ENCODE results near the gene RASAL2. TPM values are rescaled to one million over a fixed set of nuclear protein-coding genes. Genes with fewer than 3 reads are reported as not detected.
A peak's percentile ranks its signal among the peaks of the same experiment; 100 is the strongest.

Gene RASAL2
- total and polyA plus RNA-seq, 4 donors = 21.6 to 32.6 (median 28.7) TPM

DNA sequence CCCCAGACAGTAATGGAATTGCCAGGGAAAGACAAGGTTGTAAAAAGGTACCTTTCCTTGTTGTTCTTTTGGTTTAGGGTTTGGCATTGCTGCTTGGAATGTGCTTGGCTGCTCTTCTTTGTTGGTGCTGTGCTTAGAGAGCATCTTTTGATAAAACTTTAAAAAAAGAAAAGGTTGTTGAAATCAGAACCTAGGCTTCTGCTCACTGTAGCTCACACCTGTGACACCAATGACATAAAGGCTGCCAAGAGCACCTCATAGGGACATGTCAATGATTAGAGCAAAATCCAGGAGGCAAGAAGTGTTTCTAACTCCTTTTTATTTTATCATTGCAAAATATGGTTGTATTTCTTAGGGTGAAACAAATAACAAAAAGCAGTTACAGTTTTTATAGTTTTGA, 373.9 kb downstream of the RASAL2 start:
- no peak overlapping the region for H3K27ac ChIP-seq (ENCODE audit: low read depth, low read length)
- no peaks in the 10 kb centered on the region for H3K27me3 ChIP-seq (ENCODE audit: control insufficient read depth, insufficient read depth, low read length)
- no peaks in the 10 kb centered on the region for H3K4me1 ChIP-seq (ENCODE audit: control insufficient read depth, insufficient read depth, low read length)
- H3K36me3 ChIP-seq (ENCODE audit: control insufficient read depth, insufficient read depth, low read length) = peaks cover 10% of the 10 kb centered on the region
- DNase-seq (ENCODE audit: low read depth in 4 of 6, low spot score in 6 of 6) = no peak
- H3K9me3 ChIP-seq (ENCODE audit: control insufficient read depth, insufficient read depth, low read length) = no peaks in the 10 kb centered on the region
- no peak overlapping the region for H3K4me3 ChIP-seq (ENCODE audit: low read depth, low read length)

DNA sequence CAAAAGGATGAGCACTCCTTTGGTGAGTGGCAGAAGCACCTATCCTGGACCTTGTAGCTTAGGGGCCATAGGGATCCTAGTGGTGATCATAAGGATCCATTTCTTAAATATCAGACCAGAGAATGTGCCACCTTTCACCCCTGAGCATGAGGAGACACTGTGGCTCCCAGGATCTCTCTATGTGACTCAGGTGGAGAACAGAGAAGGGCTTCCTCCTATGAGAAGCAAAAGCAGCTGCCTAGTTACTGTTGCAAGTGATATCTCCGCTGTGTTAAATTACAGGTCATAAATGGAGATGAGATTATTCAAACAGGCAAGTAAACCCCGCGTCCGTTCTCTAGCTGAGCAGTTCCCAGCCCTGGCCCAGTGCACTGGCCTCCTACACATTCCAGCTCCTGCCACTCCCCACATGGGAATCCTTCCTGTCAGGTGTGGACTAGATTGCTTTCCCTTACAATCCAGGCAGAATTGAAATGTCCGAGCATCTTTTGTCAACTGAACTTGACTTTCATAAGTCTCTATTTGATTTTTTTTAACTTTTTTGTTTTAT, 376.6 kb downstream of the RASAL2 start:
- no peaks in the 10 kb centered on the region for H3K9me3 ChIP-seq (ENCODE audit: control insufficient read depth, insufficient read depth, low read length)
- no peak for DNase-seq (ENCODE audit: low read depth in 4 of 6, low spot score in 6 of 6)
- H3K4me3 ChIP-seq (ENCODE audit: low read depth, low read length) = no peak overlapping the region
- H3K27me3 ChIP-seq (ENCODE audit: control insufficient read depth, insufficient read depth, low read length) = no peaks in the 10 kb centered on the region
- no peak overlapping the region for H3K27ac ChIP-seq (ENCODE audit: low read depth, low read length)
- H3K4me1 ChIP-seq (ENCODE audit: control insufficient read depth, insufficient read depth, low read length) = no peaks in the 10 kb centered on the region
- 70% methylated on average over 4 of the region's 5 CpGs for WGBS (ENCODE audit: insufficient coverage)
- H3K36me3 ChIP-seq (ENCODE audit: control insufficient read depth, insufficient read depth, low read length) = peaks cover 14% of the 10 kb centered on the region

DNA sequence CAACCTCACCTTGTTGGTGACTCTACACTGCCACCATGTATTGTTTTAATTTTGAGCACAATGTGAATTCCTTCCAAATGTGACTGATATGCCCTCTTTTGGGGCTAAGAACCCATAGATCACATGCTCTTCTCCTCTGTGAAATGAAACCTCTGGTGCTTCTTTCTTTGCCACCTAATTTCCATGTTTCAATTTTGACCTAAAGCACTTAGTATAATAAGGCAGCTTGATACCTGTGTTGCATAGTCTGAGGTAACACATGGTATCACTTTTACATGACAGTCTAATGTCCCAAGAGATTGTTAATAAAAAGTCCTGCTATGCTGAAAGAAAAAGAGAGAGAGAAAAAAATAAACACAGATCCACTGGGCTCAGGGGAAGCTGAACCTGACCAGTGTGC, 378.6 kb downstream of the RASAL2 start:
- Histone ChIP-seq H3K36me3 (ENCODE audit: control insufficient read depth, insufficient read depth, low read length) (peaks cover 11% of the 10 kb centered on the region), H3K27me3 (ENCODE audit: control insufficient read depth, insufficient read depth, low read length) (no peaks in the 10 kb centered on the region)

DNA sequence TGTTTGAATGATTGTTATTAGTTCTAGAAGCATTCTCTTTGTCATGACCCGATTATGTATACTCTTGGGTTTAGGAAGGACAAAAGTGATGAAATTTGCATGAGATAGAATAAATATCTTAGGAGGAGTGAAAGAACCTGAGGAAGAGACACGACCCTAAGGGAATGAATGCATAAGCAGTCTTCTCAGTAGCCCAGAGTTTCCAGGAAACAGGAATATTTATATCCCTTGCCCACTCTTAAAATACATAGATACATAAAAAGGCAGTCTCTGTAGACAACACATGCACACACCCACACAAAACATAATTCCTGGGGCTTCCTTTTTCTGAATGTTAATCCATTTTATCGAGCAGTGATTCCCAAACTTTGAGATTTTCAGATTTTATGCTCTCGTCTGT, 383.5 kb downstream of the RASAL2 start:
- Histone ChIP-seq H3K4me1 (ENCODE audit: control insufficient read depth, insufficient read depth, low read length) (no peaks in the 10 kb centered on the region), H3K27ac (ENCODE audit: low read depth, low read length) (no peak overlapping the region), H3K4me3 (ENCODE audit: low read depth, low read length) (no peak overlapping the region), H3K36me3 (ENCODE audit: control insufficient read depth, insufficient read depth, low read length) (peaks cover 10% of the 10 kb centered on the region), H3K27me3 (ENCODE audit: control insufficient read depth, insufficient read depth, low read length) (no peaks in the 10 kb centered on the region), H3K9me3 (ENCODE audit: control insufficient read depth, insufficient read depth, low read length) (no peaks in the 10 kb centered on the region)
- no peak for DNase-seq (ENCODE audit: low read depth in 4 of 6, low spot score in 6 of 6)
- WGBS (ENCODE audit: insufficient coverage) = no CpG with 5 or more reads among the region's 4 CpGs

More for the DNA sequence above, 378.6 kb downstream of the RASAL2 start:
- Histone ChIP-seq H3K27ac (ENCODE audit: low read depth, low read length) (no peak overlapping the region), H3K4me1 (ENCODE audit: control insufficient read depth, insufficient read depth, low read length) (no peaks in the 10 kb centered on the region), H3K9me3 (ENCODE audit: control insufficient read depth, insufficient read depth, low read length) (no peaks in the 10 kb centered on the region), H3K4me3 (ENCODE audit: low read depth, low read length) (no peak overlapping the region)
- no peak for DNase-seq (ENCODE audit: low read depth in 4 of 6, low spot score in 6 of 6)

DNA sequence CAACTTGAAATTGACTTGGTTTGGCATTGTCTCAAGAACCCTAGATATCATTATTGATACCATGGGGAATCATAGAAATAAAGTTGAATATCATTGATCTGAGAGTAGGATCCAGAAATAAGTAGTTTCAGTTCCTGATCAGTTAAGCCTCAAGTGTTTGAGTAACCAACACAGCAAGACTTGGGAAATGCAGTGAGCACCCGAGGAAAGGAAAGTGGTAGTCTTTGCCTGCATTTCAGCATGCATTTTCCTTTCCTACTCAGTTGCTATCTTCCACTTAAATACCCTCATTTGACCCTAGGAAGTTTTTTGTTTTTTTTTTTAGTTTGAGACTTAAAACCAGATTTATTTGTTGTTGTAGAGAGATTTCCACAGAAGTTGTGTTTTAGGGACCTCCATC, 383.9 kb downstream of the RASAL2 start:
- H3K9me3 ChIP-seq (ENCODE audit: control insufficient read depth, insufficient read depth, low read length) = no peaks in the 10 kb centered on the region
- no peaks in the 10 kb centered on the region for H3K27me3 ChIP-seq (ENCODE audit: control insufficient read depth, insufficient read depth, low read length)
- H3K36me3 ChIP-seq (ENCODE audit: control insufficient read depth, insufficient read depth, low read length) = peaks cover 9% of the 10 kb centered on the region
- DNase-seq (ENCODE audit: low read depth in 4 of 6, low spot score in 6 of 6) = no peak
- H3K4me3 ChIP-seq (ENCODE audit: low read depth, low read length) = no peak overlapping the region
- H3K27ac ChIP-seq (ENCODE audit: low read depth, low read length) = no peak overlapping the region
- WGBS (ENCODE audit: insufficient coverage) = 60% methylated on average over 1 of the region's 1 CpG
- H3K4me1 ChIP-seq (ENCODE audit: control insufficient read depth, insufficient read depth, low read length) = no peaks in the 10 kb centered on the region

DNA sequence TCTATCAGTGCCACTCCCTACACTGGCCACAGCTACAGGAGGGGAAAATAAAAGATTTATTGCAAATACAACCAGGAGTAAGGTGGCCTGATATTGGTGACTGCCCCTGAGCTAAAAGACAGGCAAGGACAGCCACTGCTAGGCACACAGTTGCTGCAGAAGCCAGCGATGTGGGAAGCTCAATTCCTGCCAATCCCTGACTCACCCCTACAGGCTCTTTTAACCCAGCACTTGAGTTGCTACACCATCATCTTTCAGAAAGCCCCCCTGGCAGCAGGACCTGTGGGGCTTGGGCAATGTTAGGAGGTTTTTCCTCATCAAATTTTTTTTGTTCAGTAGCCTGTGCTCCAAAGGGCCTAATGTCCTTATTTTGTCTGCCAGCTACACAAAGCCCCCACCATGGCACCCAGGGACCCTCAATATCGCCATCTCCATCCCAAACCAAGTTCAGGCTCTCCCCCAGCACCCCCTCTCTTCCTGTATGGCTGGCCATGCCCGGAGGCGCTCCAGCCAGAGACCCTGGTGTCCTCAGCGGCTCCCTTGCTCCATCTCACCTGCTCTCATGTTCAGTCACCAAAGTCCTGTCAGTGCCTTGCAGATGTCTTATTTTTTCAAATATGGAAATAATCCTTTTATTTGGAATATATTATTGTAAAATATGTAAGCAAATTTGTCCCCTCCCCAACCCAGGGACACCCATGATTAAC, 389.5 kb downstream of the RASAL2 start:
- Histone ChIP-seq H3K4me1 (ENCODE audit: control insufficient read depth, insufficient read depth, low read length) (peaks cover 15% of the 10 kb centered on the region), H3K27me3 (ENCODE audit: control insufficient read depth, insufficient read depth, low read length) (peaks cover 2% of the 10 kb centered on the region), H3K9me3 (ENCODE audit: control insufficient read depth, insufficient read depth, low read length) (no peaks in the 10 kb centered on the region), H3K36me3 (ENCODE audit: control insufficient read depth, insufficient read depth, low read length) (peaks cover 7% of the 10 kb centered on the region), H3K4me3 (ENCODE audit: low read depth, low read length) (no peak overlapping the region), H3K27ac (ENCODE audit: low read depth, low read length) (no peak overlapping the region)
- 84% methylated on average over 4 of the region's 5 CpGs for WGBS (ENCODE audit: insufficient coverage)
- DNase-seq (ENCODE audit: low read depth in 4 of 6, low spot score in 6 of 6) = no peak

DNA sequence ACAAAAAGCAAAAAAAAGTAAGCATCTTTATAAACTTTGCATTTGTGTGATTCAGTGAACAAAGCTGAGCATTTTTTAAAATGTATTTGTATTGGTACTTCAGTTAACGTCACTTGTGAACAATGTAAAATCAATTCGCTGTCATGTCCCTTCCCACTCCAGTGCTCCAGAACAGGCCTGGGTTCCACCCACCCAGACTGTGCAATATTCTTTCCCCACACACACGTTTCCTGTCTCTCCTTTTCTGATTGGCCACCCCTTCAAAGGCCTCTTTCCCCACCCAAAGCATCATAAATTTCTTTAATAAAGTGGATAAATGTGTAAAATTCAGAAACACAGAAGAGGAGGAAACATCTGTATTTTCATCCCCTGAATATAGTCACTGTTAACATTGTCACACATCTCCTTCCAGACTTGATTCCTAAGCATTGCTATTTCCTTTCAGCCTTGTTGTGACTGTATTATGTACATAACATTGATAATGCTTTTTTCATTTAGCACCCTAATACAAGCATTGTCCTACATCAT, 390.9 kb downstream of the RASAL2 start:
- Histone ChIP-seq H3K27me3 (ENCODE audit: control insufficient read depth, insufficient read depth, low read length) (peaks cover 2% of the 10 kb centered on the region), H3K27ac (ENCODE audit: low read depth, low read length) (no peak overlapping the region), H3K4me3 (ENCODE audit: low read depth, low read length) (no peak overlapping the region), H3K9me3 (ENCODE audit: control insufficient read depth, insufficient read depth, low read length) (no peaks in the 10 kb centered on the region), H3K4me1 (ENCODE audit: control insufficient read depth, insufficient read depth, low read length) (peaks cover 15% of the 10 kb centered on the region), H3K36me3 (ENCODE audit: control insufficient read depth, insufficient read depth, low read length) (peaks cover 7% of the 10 kb centered on the region)
- no peak for DNase-seq (ENCODE audit: low read depth in 4 of 6, low spot score in 6 of 6)
- WGBS (ENCODE audit: insufficient coverage) = 80% methylated on average over 2 of the region's 3 CpGs

DNA sequence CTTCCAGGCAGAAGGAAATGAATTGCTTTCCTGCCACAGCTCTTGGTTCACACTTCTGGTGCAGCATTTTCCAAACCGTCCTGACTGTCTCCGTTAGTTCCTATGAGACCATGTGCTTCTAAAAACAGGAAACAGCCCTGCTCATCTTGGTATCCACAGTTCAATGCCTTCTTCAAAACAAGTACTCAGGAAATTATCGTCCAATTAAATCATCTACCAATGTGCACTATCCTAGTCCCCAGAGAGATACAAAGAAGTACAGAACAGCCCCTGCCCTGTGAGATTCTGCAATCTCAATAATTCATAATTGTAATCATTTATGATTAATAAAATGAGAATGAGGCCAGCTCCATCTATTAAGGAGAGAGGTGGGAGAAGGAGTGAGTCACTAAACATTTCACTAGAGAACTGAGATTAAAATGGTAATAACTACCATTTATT, 391.7 kb downstream of the RASAL2 start:
- no peaks in the 10 kb centered on the region for H3K9me3 ChIP-seq (ENCODE audit: control insufficient read depth, insufficient read depth, low read length)
- peaks cover 2% of the 10 kb centered on the region for H3K27me3 ChIP-seq (ENCODE audit: control insufficient read depth, insufficient read depth, low read length)
- peak in 1 of 6 donors; percentile 44 for DNase-seq (ENCODE audit: low read depth in 4 of 6, low spot score in 6 of 6)
- H3K27ac ChIP-seq (ENCODE audit: low read depth, low read length) = no peak overlapping the region
- peaks cover 15% of the 10 kb centered on the region for H3K4me1 ChIP-seq (ENCODE audit: control insufficient read depth, insufficient read depth, low read length)
- H3K4me3 ChIP-seq (ENCODE audit: low read depth, low read length) = no peak overlapping the region
- peaks cover 3% of the 10 kb centered on the region for H3K36me3 ChIP-seq (ENCODE audit: control insufficient read depth, insufficient read depth, low read length)
- WGBS (ENCODE audit: insufficient coverage) = 42% methylated on average over 3 of the region's 3 CpGs

DNA sequence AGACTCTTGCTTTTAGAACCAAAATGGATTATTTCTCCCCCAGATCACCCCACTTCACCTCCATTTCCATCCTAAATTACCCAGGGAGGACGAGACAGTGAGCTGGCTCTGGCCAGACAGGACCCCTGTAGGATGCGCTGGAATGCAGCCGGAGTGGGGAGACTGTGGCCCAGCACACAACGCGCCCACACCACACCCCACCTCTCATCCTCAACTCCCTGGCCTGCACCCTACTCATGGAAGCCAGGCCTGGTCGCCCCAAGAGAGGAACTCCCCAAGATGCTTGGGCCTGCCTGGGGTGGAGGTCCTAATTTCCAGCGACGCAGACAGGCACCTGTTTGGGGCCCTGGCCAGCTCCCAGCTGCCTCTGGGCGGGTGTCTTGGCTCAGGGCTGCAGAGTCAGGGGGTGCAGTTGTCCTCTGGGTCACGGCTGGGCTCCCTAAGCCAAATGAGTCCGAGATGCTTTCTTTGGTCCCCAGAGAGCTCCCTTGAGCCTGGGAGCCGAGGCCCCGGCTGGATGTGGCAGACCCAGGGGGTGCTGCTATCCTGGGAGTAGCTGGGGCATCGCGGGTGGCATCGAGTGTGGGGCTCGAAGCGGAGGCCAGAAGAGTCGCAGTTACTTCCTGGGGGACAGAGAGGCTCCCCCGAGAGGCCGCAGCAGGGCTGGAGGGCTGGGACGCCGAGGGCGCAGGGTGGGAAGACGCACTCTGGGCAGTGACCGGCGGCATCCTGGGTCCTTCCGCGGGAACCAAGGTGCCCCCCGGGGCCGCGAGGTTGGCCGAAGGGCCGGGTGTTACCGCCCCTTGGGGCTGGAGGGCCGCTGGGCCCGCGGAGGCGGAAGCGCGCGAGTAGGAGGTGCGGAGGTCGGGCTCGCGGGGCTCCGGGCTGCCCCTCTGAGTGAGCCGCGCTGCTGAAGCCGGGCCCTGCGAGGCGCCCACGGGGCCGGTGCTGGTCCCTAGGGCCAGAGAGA, 392.5 kb downstream of the RASAL2 start:
- DNase-seq (ENCODE audit: low read depth in 4 of 6, low spot score in 6 of 6) = no peak
- H3K27ac ChIP-seq (ENCODE audit: low read depth, low read length) = no peak overlapping the region
- 33% methylated on average over 52 of the region's 54 CpGs for WGBS (ENCODE audit: insufficient coverage)
- peaks cover 15% of the 10 kb centered on the region for H3K4me1 ChIP-seq (ENCODE audit: control insufficient read depth, insufficient read depth, low read length)
- peaks cover 2% of the 10 kb centered on the region for H3K36me3 ChIP-seq (ENCODE audit: control insufficient read depth, insufficient read depth, low read length)
- peak overlapping the region; percentile 14 for H3K4me3 ChIP-seq (ENCODE audit: low read depth, low read length)
- no peaks in the 10 kb centered on the region for H3K9me3 ChIP-seq (ENCODE audit: control insufficient read depth, insufficient read depth, low read length)
- H3K27me3 ChIP-seq (ENCODE audit: control insufficient read depth, insufficient read depth, low read length) = peaks cover 2% of the 10 kb centered on the region

Data from spinal cord (tissue), 10 donors.